Osteoblast (primary cell): ENCODE results near the gene AHNAK2. TPM values are rescaled to one million over a fixed set of nuclear protein-coding genes. Genes with fewer than 3 reads are reported as not detected.
A peak's percentile ranks its signal among the peaks of the same experiment; 100 is the strongest.

Experiments
- DNase-seq: peaks from one replicate; pipeline ENCODE4 v3.0.0; 2011; ENCODE audit warnings: low spot score, mixed read lengths; ENCODE audit not compliant: insufficient read length; ENCODE audit errors: missing footprints
- H2AFZ ChIP-seq: 2 replicates; pipeline ENCODE4 v1.6.0; 2011; ENCODE audit warnings: mild to moderate bottlenecking, low read length
- H3K27ac ChIP-seq: 2 replicates; pipeline ENCODE4 v1.5.1; 2011; ENCODE audit warnings: mild to moderate bottlenecking, low read depth, low read length, moderate library complexity
- H3K27me3 ChIP-seq: 2 replicates; pipeline ENCODE4 v1.6.0; 2012; ENCODE audit warnings: mild to moderate bottlenecking, control low read depth, inconsistent platforms, low read length, moderate library complexity; ENCODE audit not compliant: insufficient read depth
- H3K36me3 ChIP-seq: 2 replicates; pipeline ENCODE4 v1.5.1; 2011; ENCODE audit warnings: mild to moderate bottlenecking, low read length, control low read depth, moderate library complexity; ENCODE audit not compliant: insufficient read depth
- H3K4me1 ChIP-seq: 2 replicates; pipeline ENCODE4 v1.5.1; 2011; ENCODE audit warnings: mild to moderate bottlenecking, low read length, control low read depth, moderate library complexity; ENCODE audit not compliant: insufficient read depth
- H3K4me2 ChIP-seq: 2 replicates; pipeline ENCODE4 v1.6.0; 2011; ENCODE audit warnings: mild to moderate bottlenecking, low read length; ENCODE audit not compliant: insufficient read depth
- H3K4me3 ChIP-seq: fragments of 200-600 bp; sonication (generic); 3 replicates; pipeline ENCODE4 v1.5.1; 2012; ENCODE audit warnings: mild to moderate bottlenecking, low read length, inconsistent platforms; ENCODE audit not compliant: insufficient read depth
- H3K79me2 ChIP-seq: 2 replicates; pipeline ENCODE4 v1.6.0; 2012; ENCODE audit warnings: mild to moderate bottlenecking, low read length, control low read depth, inconsistent platforms; ENCODE audit not compliant: insufficient read depth
- H3K9me3 ChIP-seq: 2 replicates; pipeline ENCODE4 v1.5.1; 2011; ENCODE audit warnings: low read depth, low read length, control low read depth
- H4K20me1 ChIP-seq: 2 replicates; pipeline ENCODE4 v1.6.0; 2012; ENCODE audit warnings: mild to moderate bottlenecking, low read length, control low read depth; ENCODE audit not compliant: insufficient read depth
- total RNA-seq: library from RNA; depleted of rRNA; stranded (reverse); fragments of >200 nt; gene quantifications from 2 replicates; pipeline ENCODE4 v1.2.3, GENCODE V29; 2012
- TF ChIP-seq, protein P1 (sequence below): IDR thresholded peaks from 2 replicates; pipeline ENCODE4 v1.5.1; 2011; ENCODE audit warnings: mild to moderate bottlenecking, low read depth, low read length, moderate library complexity; ENCODE audit errors: extremely low read depth

The AHNAK2 gene
- total RNA-seq, 1 donor, result 30.8 TPM

DNA sequence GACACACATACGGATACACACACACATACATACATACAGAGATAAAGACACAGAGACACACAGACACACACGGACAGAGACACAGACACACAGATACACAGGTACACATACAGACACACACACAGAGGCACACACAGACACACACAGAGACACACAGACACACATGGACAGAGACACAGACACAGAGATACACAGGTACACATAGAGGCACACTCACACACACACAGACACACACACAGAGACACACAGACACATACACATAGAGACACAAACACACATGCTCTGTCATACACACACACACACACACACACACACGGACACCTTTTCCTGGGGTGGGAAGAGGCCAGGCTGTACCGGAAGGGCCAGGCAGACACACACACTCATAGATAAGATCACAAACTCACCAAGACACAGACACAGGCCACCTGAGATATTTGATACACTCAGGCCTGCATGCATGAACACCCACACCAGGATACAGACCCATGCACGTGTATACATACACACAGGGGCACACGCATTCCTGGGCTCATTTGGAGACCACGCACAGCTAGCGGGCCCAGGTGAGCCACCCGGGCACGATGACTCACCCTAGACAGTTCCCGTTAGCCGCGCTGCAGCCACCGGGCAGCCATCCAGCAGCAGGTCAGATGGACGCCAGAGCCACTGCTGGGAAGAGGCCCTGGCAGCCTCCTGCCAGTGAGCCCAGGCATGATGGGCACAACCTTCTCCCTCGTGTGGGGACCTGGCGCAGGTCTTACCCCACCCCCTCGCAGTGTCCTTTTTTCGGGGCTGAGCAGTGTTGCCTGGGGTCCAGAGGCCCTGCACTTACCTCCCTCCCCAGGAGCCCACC is 1.8 kb upstream of the AHNAK2 start:
- Histone ChIP-seq H3K36me3 (no peaks in the 10 kb centered on the region), H3K27me3 (no peaks in the 10 kb centered on the region), H3K4me2 (no peak overlapping the region)

DNA sequence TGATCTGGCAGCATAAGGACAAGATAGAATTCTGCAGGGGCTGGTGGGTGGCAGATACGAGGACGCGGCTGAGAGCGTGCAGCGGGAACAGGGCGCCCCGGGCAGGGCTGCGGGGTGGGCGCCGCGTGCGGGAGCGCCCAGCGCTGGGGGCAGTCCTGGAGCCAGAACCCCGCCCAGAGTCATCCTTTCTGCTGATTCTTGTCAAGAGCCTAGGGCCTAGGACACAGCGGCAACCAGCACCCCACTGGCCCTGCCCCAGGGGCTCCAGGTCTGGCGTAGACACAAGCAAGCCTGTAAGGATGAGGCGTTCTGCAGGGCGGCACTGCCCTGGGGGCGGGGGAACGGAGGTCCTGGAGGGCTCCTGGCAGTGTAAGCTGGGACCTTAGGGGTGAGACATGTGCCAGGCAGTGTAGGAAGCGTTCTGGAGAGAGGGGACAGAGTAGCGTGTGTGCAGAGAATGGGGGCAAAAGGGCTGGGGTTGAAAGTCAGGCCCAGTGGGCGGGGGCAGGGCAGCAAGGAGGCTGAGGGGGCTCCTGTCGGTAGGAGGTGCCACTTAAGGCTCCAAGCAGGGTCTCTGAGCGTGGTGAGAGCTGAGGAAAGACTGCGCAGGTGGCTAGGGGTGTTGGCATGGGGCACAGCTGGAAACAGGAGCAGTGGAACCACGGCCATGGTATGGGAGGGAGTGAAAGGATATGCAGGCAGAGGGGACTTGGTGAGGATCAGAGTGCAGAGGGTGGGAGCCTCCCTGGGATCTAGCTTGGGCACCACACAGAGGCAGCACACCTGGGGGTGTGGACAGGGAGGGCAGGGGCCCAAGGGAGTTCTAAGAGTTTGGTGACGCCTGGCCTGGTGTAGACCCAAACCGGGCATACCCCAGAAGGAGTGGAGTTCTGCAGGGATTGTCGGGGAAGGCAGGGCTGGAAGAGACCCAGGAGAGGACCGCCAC is 845 bp upstream of the AHNAK2 start:
- H3K27ac ChIP-seq, result no peak overlapping the region
- H3K36me3 ChIP-seq, result no peaks in the 10 kb centered on the region
- H4K20me1 ChIP-seq, result no peaks in the 10 kb centered on the region
- peak overlapping the region; percentile 39 for H3K4me2 ChIP-seq
- no peaks in the 10 kb centered on the region for H3K27me3 ChIP-seq
- no peak overlapping the region for H3K4me3 ChIP-seq
- peak; percentile 76 for DNase-seq
- peaks cover 10% of the 10 kb centered on the region for H3K4me1 ChIP-seq
- TF ChIP-seq, protein P1, sequence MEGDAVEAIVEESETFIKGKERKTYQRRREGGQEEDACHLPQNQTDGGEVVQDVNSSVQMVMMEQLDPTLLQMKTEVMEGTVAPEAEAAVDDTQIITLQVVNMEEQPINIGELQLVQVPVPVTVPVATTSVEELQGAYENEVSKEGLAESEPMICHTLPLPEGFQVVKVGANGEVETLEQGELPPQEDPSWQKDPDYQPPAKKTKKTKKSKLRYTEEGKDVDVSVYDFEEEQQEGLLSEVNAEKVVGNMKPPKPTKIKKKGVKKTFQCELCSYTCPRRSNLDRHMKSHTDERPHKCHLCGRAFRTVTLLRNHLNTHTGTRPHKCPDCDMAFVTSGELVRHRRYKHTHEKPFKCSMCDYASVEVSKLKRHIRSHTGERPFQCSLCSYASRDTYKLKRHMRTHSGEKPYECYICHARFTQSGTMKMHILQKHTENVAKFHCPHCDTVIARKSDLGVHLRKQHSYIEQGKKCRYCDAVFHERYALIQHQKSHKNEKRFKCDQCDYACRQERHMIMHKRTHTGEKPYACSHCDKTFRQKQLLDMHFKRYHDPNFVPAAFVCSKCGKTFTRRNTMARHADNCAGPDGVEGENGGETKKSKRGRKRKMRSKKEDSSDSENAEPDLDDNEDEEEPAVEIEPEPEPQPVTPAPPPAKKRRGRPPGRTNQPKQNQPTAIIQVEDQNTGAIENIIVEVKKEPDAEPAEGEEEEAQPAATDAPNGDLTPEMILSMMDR, result no peak
- H3K9me3 ChIP-seq, result no peaks in the 10 kb centered on the region
- H3K79me2 ChIP-seq, result no peaks in the 10 kb centered on the region
- H2AFZ ChIP-seq, result no peak overlapping the region

More for the DNA sequence above, 1.8 kb upstream of the AHNAK2 start:
- no peak overlapping the region for H3K4me3 ChIP-seq
- TF ChIP-seq, protein P1, result no peak
- no peak overlapping the region for H2AFZ ChIP-seq
- no peaks in the 10 kb centered on the region for H3K9me3 ChIP-seq
- H4K20me1 ChIP-seq, result no peaks in the 10 kb centered on the region
- no peaks in the 10 kb centered on the region for H3K79me2 ChIP-seq
- peaks cover 4% of the 10 kb centered on the region for H3K4me1 ChIP-seq
- H3K27ac ChIP-seq, result no peak overlapping the region
- peak; percentile 79 for DNase-seq

DNA sequence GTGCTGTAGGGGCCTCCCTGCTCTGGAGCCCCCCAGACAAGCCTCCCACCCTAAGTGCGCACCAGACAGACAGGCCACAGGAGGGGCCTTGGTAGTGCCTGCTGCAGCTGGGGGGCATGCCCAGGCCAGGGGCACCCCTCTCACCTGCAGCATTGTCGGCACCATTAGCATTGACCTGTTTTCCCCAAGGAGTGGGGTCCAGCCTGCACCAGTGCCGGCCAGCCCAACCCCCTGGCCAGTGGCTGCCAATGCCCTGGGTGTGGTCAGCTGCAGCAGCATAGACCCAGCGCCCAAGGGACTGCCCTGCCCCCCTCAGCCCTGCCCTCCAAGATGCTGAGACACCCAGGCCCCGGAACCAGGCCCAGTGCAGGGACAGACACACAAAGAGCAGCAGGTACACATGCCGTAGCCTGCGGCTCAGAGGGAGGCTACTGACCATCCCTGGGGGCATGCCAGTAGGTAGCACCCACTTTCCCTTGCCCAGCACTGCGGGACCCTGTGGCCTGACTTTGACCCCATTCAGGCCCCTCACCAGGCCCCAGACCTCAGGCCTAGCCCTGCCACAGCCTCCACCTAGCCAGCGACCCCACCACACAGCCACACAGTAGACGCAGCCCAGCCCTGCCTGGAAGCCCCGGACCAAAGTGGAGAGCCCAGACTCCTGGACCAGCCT is 1.0 kb downstream of the AHNAK2 start:
- TF ChIP-seq, protein P1, result no peak
- H3K27me3 ChIP-seq, result no peaks in the 10 kb centered on the region
- H3K27ac ChIP-seq, result no peak overlapping the region
- DNase-seq, result peak; percentile 53
- H2AFZ ChIP-seq, result peak overlapping the region; percentile 84
- peaks cover 28% of the 10 kb centered on the region for H3K4me1 ChIP-seq
- no peaks in the 10 kb centered on the region for H3K79me2 ChIP-seq
- H3K36me3 ChIP-seq, result no peaks in the 10 kb centered on the region
- no peaks in the 10 kb centered on the region for H3K9me3 ChIP-seq
- peak overlapping the region; percentile 87 for H3K4me2 ChIP-seq
- H3K4me3 ChIP-seq, result peak overlapping the region; percentile 68
- no peaks in the 10 kb centered on the region for H4K20me1 ChIP-seq
